GM21786 (cell line): Measurements from ENCODE around the gene NEIL1.
"Not testable (repeated sequence)": the region's sequence is repeated elsewhere in the genome, so short reads cannot be mapped to it uniquely, and the experiment has no call there.

Source experiments
- ATAC-seq: cut with Tn5 transposase; IDR thresholded peaks from one replicate; pipeline ENCODE4 v1.9.1; 2021; ENCODE audit not compliant: unreplicated experiment

Gene NEIL1

GRCh38 chr15:75333654-75334419, 13.0 kb upstream of the NEIL1 start:
- ATAC-seq = not testable (repeated sequence)

- no peak for ATAC-seq
Observed at GRCh38 chr15:75335313-75335704, 11.5 kb upstream of the NEIL1 start.

- no peak for ATAC-seq
Observed at GRCh38 chr15:75335705-75336355, 11.0 kb upstream of the NEIL1 start, which contains the start of gene COMMD4. TSS of gene COMMD4 (plus strand) at chr15:75336063. CDS start at chr15:75336090, 27 bp downstream.

- no peak for ATAC-seq
Observed at GRCh38 chr15:75338661-75339240, 8.1 kb upstream of the NEIL1 start.

- no peak for ATAC-seq
Observed at GRCh38 chr15:75339531-75340240, 7.2 kb upstream of the NEIL1 start.

GRCh38 chr15:75342221-75342620, 4.6 kb upstream of the NEIL1 start:
- no peak for ATAC-seq

GRCh38 chr15:75343953-75344352, 2.9 kb upstream of the NEIL1 start:
- ATAC-seq = not testable (repeated sequence)

GRCh38 chr15:75347222-75348033, 589 bp downstream of the NEIL1 start:
- no peak for ATAC-seq

- ATAC-seq = no peak
Observed at GRCh38 chr15:75348034-75348561, 1.3 kb downstream of the NEIL1 start.

- ATAC-seq = no peak
Observed at GRCh38 chr15:75348562-75349350, 1.9 kb downstream of the NEIL1 start.

- not testable (repeated sequence) for ATAC-seq
Observed at GRCh38 chr15:75349351-75349669, 2.5 kb downstream of the NEIL1 start.

GRCh38 chr15:75349851-75350588, 3.2 kb downstream of the NEIL1 start:
- ATAC-seq = no peak

GRCh38 chr15:75350601-75351361, 3.9 kb downstream of the NEIL1 start:
- ATAC-seq = no peak

- no peak for ATAC-seq
Observed at GRCh38 chr15:75352186-75353080, 5.6 kb downstream of the NEIL1 start.

GRCh38 chr15:75353604-75354003, 6.8 kb downstream of the NEIL1 start:
- ATAC-seq = no peak

- no peak for ATAC-seq
Observed at GRCh38 chr15:75354454-75354853, 7.6 kb downstream of the NEIL1 start.

- no peak for ATAC-seq
Observed at GRCh38 chr15:75355369-75355768, 8.5 kb downstream of the NEIL1 start.
